Measurements from ENCODE around the gene HAL.

DNA sequence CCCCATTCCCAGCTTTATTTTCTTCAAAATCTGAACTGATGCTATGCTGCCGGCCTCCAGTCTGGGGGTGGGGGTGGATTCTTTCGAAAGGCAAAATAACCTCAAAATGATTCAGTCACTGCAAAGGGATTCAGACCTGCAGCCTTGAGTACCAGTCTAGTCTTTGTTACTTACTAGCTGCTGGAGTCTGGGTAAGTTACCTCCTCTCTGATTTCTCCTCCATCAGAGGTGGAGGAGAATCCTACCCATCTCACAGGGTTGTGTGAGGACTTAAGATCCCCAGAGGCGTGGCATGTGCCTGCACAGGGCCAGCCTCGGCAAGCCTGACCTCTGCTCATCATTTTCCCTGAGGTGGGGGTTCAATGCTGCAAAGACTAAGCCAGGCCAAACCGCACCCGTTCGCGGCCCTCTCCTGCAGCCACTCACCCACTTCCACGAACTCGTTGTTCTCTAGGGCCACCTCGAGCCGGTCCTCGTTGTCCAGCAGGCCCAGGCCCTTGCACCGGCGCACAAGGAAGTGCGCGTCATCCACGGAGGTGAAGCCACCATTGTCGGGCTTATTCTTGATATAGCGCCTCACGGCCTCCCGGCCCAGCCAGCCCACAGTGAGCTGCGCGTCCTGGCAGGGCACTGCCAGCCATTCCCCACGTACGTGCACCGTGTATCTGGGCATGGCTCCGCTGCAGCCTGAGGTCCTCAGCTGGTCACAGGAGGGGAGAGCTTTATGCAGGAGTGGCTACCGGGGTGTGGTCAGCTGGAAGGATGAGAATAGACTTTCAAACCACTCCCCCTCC lies 709 bp downstream of the HAL start:
- no peak for TF ChIP-seq SUZ12 (IDR thresholded peaks at IDR 0.05; ENCODE audit: extremely low read depth, insufficient read depth, insufficient read length)
- no peak for TF ChIP-seq YY1 (IDR thresholded peaks at IDR 0.05; ENCODE audit: insufficient read depth, insufficient read length)
